IMR-90 (cell line): ENCODE data around the gene MMD2. TPM values are rescaled to one million over a fixed set of nuclear protein-coding genes. Genes with fewer than 3 reads are reported as not detected.

ENCODE experiments used
- ATAC-seq: fragments of 200-7000 bp; cut with Tn5 transposase; 2 replicates; pipeline ENCODE4 v1.9.1; 2020; ENCODE audit warnings: low read depth, mild to moderate bottlenecking, moderate library complexity
- BruUV-seq: library from RNA; stranded (reverse); fragments of 400-500 nt; replicated peaks from 2 replicates; lab custom pipeline; 2021; lab: Mats Ljungman, UMichigan
- CTCF ChIA-PET: fragments of 300-600 bp; formaldehyde crosslinking; extraction: SDS; loops from one replicate; lab custom pipeline; 2021; ENCODE audit warnings: antibody characterized with exemption; lab: Yijun Ruan, JAX
- POLR2A ChIA-PET: fragments of 300-600 bp; sonication (Branson Sonifier 250); formaldehyde crosslinking; loops from one replicate; lab custom pipeline; 2022; ENCODE audit warnings: antibody characterized with exemption; ENCODE audit not compliant: unreplicated experiment; lab: Charles Lee
- DNase-seq: peaks from one replicate; pipeline ENCODE4 v3.0.0; 2013
- H2AFZ ChIP-seq: replicated peaks from 2 replicates; pipeline ENCODE3; 2013; ENCODE audit warnings: low read length, mild to moderate bottlenecking; ENCODE audit not compliant: poor library complexity
- H2AK5ac ChIP-seq: 2 replicates; pipeline ENCODE4 v1.6.1; 2013; ENCODE audit warnings: low read depth, low read length, inconsistent platforms
- H2AK9ac ChIP-seq: replicated peaks from 2 replicates; pipeline ENCODE3; 2013; ENCODE audit warnings: mild to moderate bottlenecking, low read depth, low read length, moderate library complexity; ENCODE audit not compliant: poor library complexity
- H2BK120ac ChIP-seq: 2 replicates; pipeline ENCODE4 v1.6.1; 2013; ENCODE audit warnings: low read depth, low read length, inconsistent platforms
- H2BK15ac ChIP-seq: 3 replicates; pipeline ENCODE4 v1.6.1; 2013; ENCODE audit warnings: low read depth, low read length, inconsistent platforms
- H2BK20ac ChIP-seq: 2 replicates; pipeline ENCODE4 v1.6.1; 2013; ENCODE audit warnings: low read depth, mild to moderate bottlenecking, inconsistent platforms, low read length, moderate library complexity
- H2BK5ac ChIP-seq: 2 replicates; pipeline ENCODE4 v1.6.1; 2013; ENCODE audit warnings: mild to moderate bottlenecking, low read depth, low read length, inconsistent platforms; ENCODE audit not compliant: poor library complexity, severe bottlenecking
- H3K14ac ChIP-seq: replicated peaks from 2 replicates; pipeline ENCODE4 v1.6.1; 2013; ENCODE audit warnings: low read depth, low read length, inconsistent platforms
- H3K18ac ChIP-seq: 2 replicates; pipeline ENCODE4 v1.6.1; 2013; ENCODE audit warnings: low read depth, low read length, control low read depth
- H3K23ac ChIP-seq: 2 replicates; pipeline ENCODE4 v1.6.1; 2013; ENCODE audit warnings: low read depth, low read length, inconsistent platforms
- H3K27ac ChIP-seq: 2 replicates; pipeline ENCODE4 v1.5.1; 2013; ENCODE audit warnings: mild to moderate bottlenecking, control low read depth, low read length; ENCODE audit not compliant: insufficient read depth
- H3K27me3 ChIP-seq: 2 replicates; pipeline ENCODE4 v1.6.1; 2013; ENCODE audit warnings: low read length; ENCODE audit not compliant: control insufficient read depth, insufficient read depth
- H3K36me3 ChIP-seq: 2 replicates; pipeline ENCODE4 v1.6.1; 2013; ENCODE audit warnings: low read length, mixed read lengths; ENCODE audit not compliant: control insufficient read depth, insufficient read depth
- H3K4ac ChIP-seq: 2 replicates; pipeline ENCODE4 v1.6.1; 2013; ENCODE audit warnings: low read depth, low read length, inconsistent platforms
- H3K4me1 ChIP-seq: 2 replicates; pipeline ENCODE4 v1.6.1; 2013; ENCODE audit warnings: low read length, mixed read lengths; ENCODE audit not compliant: control insufficient read depth, insufficient read depth
- H3K4me2 ChIP-seq: 2 replicates; pipeline ENCODE4 v1.6.1; 2013; ENCODE audit warnings: low read depth, mild to moderate bottlenecking, control low read depth, low read length, moderate library complexity
- H3K4me3 ChIP-seq: 2 replicates; pipeline ENCODE4 v1.5.1; 2013; ENCODE audit warnings: low read depth, mild to moderate bottlenecking, control low read depth, low read length, moderate library complexity; ENCODE audit not compliant: insufficient read depth
- H3K56ac ChIP-seq: 2 replicates; pipeline ENCODE4 v1.6.1; 2013; ENCODE audit warnings: low read length, inconsistent platforms; ENCODE audit not compliant: insufficient read depth; ENCODE audit errors: extremely low read depth
- H3K79me1 ChIP-seq, 2 experiments: 2 replicates each; pipeline ENCODE4 v1.6.1; 2013; ENCODE audit warnings: low read length in 2 of 2, inconsistent platforms in 1 of 2, low read depth in 1 of 2
- H3K9ac ChIP-seq: 2 replicates; pipeline ENCODE4 v1.6.1; 2013; ENCODE audit warnings: low read depth, low read length, control low read depth
- H3K9me1 ChIP-seq: 2 replicates; pipeline ENCODE4 v1.6.1; 2013; ENCODE audit warnings: low read length, inconsistent platforms; ENCODE audit not compliant: insufficient read depth
- H3K9me3 ChIP-seq: 2 replicates; pipeline ENCODE4 v1.6.1; 2013; ENCODE audit warnings: low read length; ENCODE audit not compliant: control insufficient read depth, insufficient read depth
- H4K20me1 ChIP-seq: 2 replicates; pipeline ENCODE4 v1.6.1; 2013; ENCODE audit warnings: low read length, inconsistent platforms; ENCODE audit not compliant: insufficient read depth
- H4K5ac ChIP-seq: 2 replicates; pipeline ENCODE4 v1.6.1; 2013; ENCODE audit warnings: mild to moderate bottlenecking, low read depth, low read length, control low read depth
- H4K8ac ChIP-seq, 2 experiments: 2 replicates each; pipeline ENCODE4 v1.6.1; 2013; ENCODE audit warnings: low read depth in 2 of 2, low read length in 2 of 2, control low read depth in 1 of 2, inconsistent platforms in 1 of 2
- H4K91ac ChIP-seq: 2 replicates; pipeline ENCODE4 v1.6.1; 2013; ENCODE audit warnings: low read depth, low read length, inconsistent platforms; ENCODE audit not compliant: insufficient read depth
- NFE2L2 ChIP-seq: fragments of 150-350 bp; IDR thresholded peaks from 2 replicates; pipeline ENCODE4 v1.6.1; 2016; ENCODE audit warnings: low read depth, mild to moderate bottlenecking, low read length
- POLR2A ChIP-seq: IDR thresholded peaks from 2 replicates; pipeline ENCODE4 v1.6.1; 2012; ENCODE audit warnings: mild to moderate bottlenecking, low read depth, low read length
- WGBS, 2 experiments: methylation state at CpG; one replicate each; pipeline versions ENCODE4 v1.1.5 to v1.1.7; 2013; ENCODE audit warnings: missing lambda C conversion rate in 2 of 2; ENCODE audit not compliant: insufficient read length in 1 of 2; ENCODE audit errors: extremely low coverage in 2 of 2; 5-methylcytosine and 5-hydroxymethylcytosine counted together
- dilution Hi-C: fragments of 300-500 bp; cut with HindIII; formaldehyde crosslinking; loops from one replicate; pipeline ENCODE4 v1.14.3; 2018; ENCODE audit warnings: low sequenced_read_pairs; ENCODE audit not compliant: unreplicated experiment
- in situ Hi-C: fragments of 300-500 bp; cut with MboI; formaldehyde crosslinking; loops from 3 replicates; pipeline ENCODE4 v1.14.3; 2019; ENCODE audit warnings: low sequenced_read_pairs, inconsistent platforms, mixed read lengths
- intact Hi-C: fragments of 100-400 bp; cut with micrococcal nuclease; formaldehyde crosslinking; loops from 2 replicates; pipeline ENCODE4 v1.10.0; 2022
- polyA plus RNA-seq, 3 experiments: library from polyadenylated mRNA; depleted of rRNA; stranded (reverse); fragments of >200 nt; gene quantifications; 2 replicates each; pipeline ENCODE4 v1.2.3, GENCODE V29; 2012; ENCODE audit warnings: low replicate concordance in 1 of 3
- total RNA-seq: library from RNA; depleted of rRNA; stranded (reverse); fragments of >200 nt; gene quantifications from 2 replicates; pipeline ENCODE4 v1.2.3, GENCODE V29; 2012

The MMD2 gene
- total and polyA plus RNA-seq, 2 of the 4 experiments (the other 2 are of a cell fraction): not detected

- dilution Hi-C loops: no loop called here
- ATAC-seq (no peak), DNase-seq (no peak)
- H2AK9ac ChIP-seq: no peak overlapping the region
- TF ChIP-seq POLR2A: no peak
- no peak for TF ChIP-seq NFE2L2
- H3K56ac ChIP-seq: no peak overlapping the region
- H2BK20ac ChIP-seq: no peak overlapping the region
- no peak overlapping the region for H4K5ac ChIP-seq
- H3K27me3 ChIP-seq: peaks cover 5% of the 10 kb centered on the region
- no peak overlapping the region for H3K14ac ChIP-seq
- intact Hi-C loops: no loop called here
- no peak overlapping the region for H2BK5ac ChIP-seq
- H3K4me1 ChIP-seq: no peaks in the 10 kb centered on the region
- in situ Hi-C loops: no loop called here
- H2BK120ac ChIP-seq: no peak overlapping the region
- CTCF ChIA-PET: no interaction called here
- H3K18ac ChIP-seq: no peak overlapping the region
- no peak overlapping the region for H3K4me3 ChIP-seq
- H3K9me3 ChIP-seq: peaks cover 4% of the 10 kb centered on the region; the same call in 1 of the 2 replicates
- no peaks in the 10 kb centered on the region for H4K20me1 ChIP-seq
- POLR2A ChIA-PET: no interaction called here
- no CpG with 5 or more reads among the region's 3 CpGs for WGBS, 2 experiments
- H3K27ac ChIP-seq: no peak overlapping the region
- H2AFZ ChIP-seq: no peak overlapping the region
- H3K4ac ChIP-seq: no peak overlapping the region
- no peak overlapping the region for H4K91ac ChIP-seq
- H2AK5ac ChIP-seq: no peak overlapping the region
- H3K9ac ChIP-seq: no peak overlapping the region
- no peak overlapping the region for H3K4me2 ChIP-seq
- BruUV-seq: no TSS peak
- no peak overlapping the region for H4K8ac ChIP-seq
- no peaks in the 10 kb centered on the region for H3K36me3 ChIP-seq
- no peaks in the 10 kb centered on the region for H3K9me1 ChIP-seq
- no peak overlapping the region for H3K23ac ChIP-seq
- H3K79me1 ChIP-seq: no peaks in the 10 kb centered on the region
- no peak overlapping the region for H2BK15ac ChIP-seq
Observed at GRCh38 chr7:4857189-4857588, 101.8 kb downstream of the MMD2 start.
